Fibroblast of lung (primary cell): Measurements from ENCODE around the gene OARD1.

Experiments
- EZH2 ChIP-seq: IDR thresholded peaks from 2 replicates; pipeline ENCODE4 v1.5.1; 2012; ENCODE audit warnings: low read length, control low read depth, mild to moderate bottlenecking; ENCODE audit errors: missing control alignments
- TF ChIP-seq, protein P1 (sequence below), 2 donors: IDR thresholded peaks in 1 of 2; conservative IDR thresholded peaks in 1 of 2; 1 replicate in 1 of 2; 2 replicates in 1 of 2; pipeline ENCODE4 v1.5.1; 2011 to 2012; ENCODE audit warnings: low read length in 2 of 2, control low read depth in 1 of 2, inconsistent platforms in 1 of 2, low read depth in 1 of 2, mild to moderate bottlenecking in 1 of 2

DNA sequence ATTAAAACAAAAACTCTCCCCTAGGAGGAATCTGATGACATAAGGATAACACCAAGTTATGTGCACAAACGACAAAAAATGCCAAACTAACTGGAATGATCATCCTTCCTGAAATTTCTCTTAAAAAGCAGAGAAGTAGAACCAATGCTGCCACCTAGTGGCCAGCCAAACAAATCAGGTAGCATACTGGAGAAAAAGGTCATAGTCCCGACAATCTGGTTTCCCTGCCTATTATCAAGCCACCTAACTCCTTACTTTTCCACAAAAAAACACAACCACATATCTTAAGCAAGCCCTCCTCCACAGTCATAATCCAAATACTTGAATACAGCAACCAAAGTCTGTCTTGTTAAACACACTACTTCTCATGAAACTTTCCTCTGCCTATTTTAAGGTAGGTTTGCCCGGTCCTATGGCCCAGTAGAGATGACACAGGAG lies 5.3 kb downstream of the OARD1 start:
- TF ChIP-seq, protein P1, sequence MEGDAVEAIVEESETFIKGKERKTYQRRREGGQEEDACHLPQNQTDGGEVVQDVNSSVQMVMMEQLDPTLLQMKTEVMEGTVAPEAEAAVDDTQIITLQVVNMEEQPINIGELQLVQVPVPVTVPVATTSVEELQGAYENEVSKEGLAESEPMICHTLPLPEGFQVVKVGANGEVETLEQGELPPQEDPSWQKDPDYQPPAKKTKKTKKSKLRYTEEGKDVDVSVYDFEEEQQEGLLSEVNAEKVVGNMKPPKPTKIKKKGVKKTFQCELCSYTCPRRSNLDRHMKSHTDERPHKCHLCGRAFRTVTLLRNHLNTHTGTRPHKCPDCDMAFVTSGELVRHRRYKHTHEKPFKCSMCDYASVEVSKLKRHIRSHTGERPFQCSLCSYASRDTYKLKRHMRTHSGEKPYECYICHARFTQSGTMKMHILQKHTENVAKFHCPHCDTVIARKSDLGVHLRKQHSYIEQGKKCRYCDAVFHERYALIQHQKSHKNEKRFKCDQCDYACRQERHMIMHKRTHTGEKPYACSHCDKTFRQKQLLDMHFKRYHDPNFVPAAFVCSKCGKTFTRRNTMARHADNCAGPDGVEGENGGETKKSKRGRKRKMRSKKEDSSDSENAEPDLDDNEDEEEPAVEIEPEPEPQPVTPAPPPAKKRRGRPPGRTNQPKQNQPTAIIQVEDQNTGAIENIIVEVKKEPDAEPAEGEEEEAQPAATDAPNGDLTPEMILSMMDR (conservative IDR thresholded peaks at IDR 0.05 in 1 of 2, IDR thresholded peaks at IDR 0.05 in 1 of 2; ENCODE audit: low read depth in 1 of 2, low read length in 2 of 2) = peak; percentile 85
- TF ChIP-seq EZH2 = no peak
